ENCODE measurements around the gene VHLL.
"Not testable (repeated sequence)": the region's sequence is repeated elsewhere in the genome, so short reads cannot be mapped to it uniquely, and the experiment has no call there.

The VHLL gene

GRCh38 chr1:156298852-156299357 is at the start of gene VHLL:
VHLL (minus strand) TSS chr1:156299307; CDS start chr1:156299189, 118 bp downstream.
- no peaks in the 10 kb centered on the region for H3K9me3 ChIP-seq (ENCODE audit: severe bottlenecking)
- H3K36me3 ChIP-seq: peaks cover 18% of the 10 kb centered on the region
- H3K27ac ChIP-seq: no peak within 1 kb of the TSS
- DNase-seq: no peak
- H3K4me3 ChIP-seq (ENCODE audit: low read depth, low read length): no peak within 1 kb of the TSS
- no peak for TF ChIP-seq CTCF (IDR thresholded peaks at IDR 0.05; ENCODE audit: low read depth, low read length)
- H3K27me3 ChIP-seq (ENCODE audit: insufficient read depth, low read depth, severe bottlenecking): no peaks in the 10 kb centered on the region

- no peak overlapping the region for H3K4me3 ChIP-seq (ENCODE audit: low read depth, low read length)
- no peak for DNase-seq
These were observed 48.2 kb upstream of the VHLL start for GRCh38 chr1:156347331-156347730.

GRCh38 chr1:156346636-156347035 is 47.5 kb upstream of the VHLL start:
- no peaks in the 10 kb centered on the region for H3K36me3 ChIP-seq
- no peaks in the 10 kb centered on the region for H3K27me3 ChIP-seq (ENCODE audit: insufficient read depth, low read depth, severe bottlenecking)
- no peaks in the 10 kb centered on the region for H3K9me3 ChIP-seq (ENCODE audit: severe bottlenecking)
- H3K4me3 ChIP-seq (ENCODE audit: low read depth, low read length): no peak overlapping the region
- DNase-seq: peak; percentile 61
- H3K27ac ChIP-seq: no peak overlapping the region
- TF ChIP-seq CTCF (IDR thresholded peaks at IDR 0.05; ENCODE audit: low read depth, low read length): no peak

More at GRCh38 chr1:156347331-156347730, 48.2 kb upstream of the VHLL start:
- Histone ChIP-seq H3K9me3 (ENCODE audit: severe bottlenecking) (no peaks in the 10 kb centered on the region), H3K36me3 (no peaks in the 10 kb centered on the region), H3K27ac (no peak overlapping the region), H3K27me3 (ENCODE audit: insufficient read depth, low read depth, severe bottlenecking) (no peaks in the 10 kb centered on the region)
- TF ChIP-seq CTCF (IDR thresholded peaks at IDR 0.05; ENCODE audit: low read depth, low read length): no peak

GRCh38 chr1:156346035-156346434 is 46.9 kb upstream of the VHLL start:
- H3K36me3 ChIP-seq; H3K9me3 ChIP-seq (ENCODE audit: severe bottlenecking); DNase-seq; H3K27ac ChIP-seq; H3K27me3 ChIP-seq (ENCODE audit: insufficient read depth, low read depth, severe bottlenecking); H3K4me3 ChIP-seq (ENCODE audit: low read depth, low read length): not testable (repeated sequence)

GRCh38 chr1:156344409-156344808 is 45.3 kb upstream of the VHLL start:
- no peak for DNase-seq
- Histone ChIP-seq H3K4me3 (ENCODE audit: low read depth, low read length) (no peak overlapping the region), H3K36me3 (no peaks in the 10 kb centered on the region), H3K9me3 (ENCODE audit: severe bottlenecking) (no peaks in the 10 kb centered on the region), H3K27me3 (ENCODE audit: insufficient read depth, low read depth, severe bottlenecking) (no peaks in the 10 kb centered on the region), H3K27ac (no peak overlapping the region)
- no peak for TF ChIP-seq CTCF (IDR thresholded peaks at IDR 0.05; ENCODE audit: low read depth, low read length)

- Histone ChIP-seq H3K27me3 (ENCODE audit: insufficient read depth, low read depth, severe bottlenecking) (no peaks in the 10 kb centered on the region), H3K36me3 (no peaks in the 10 kb centered on the region), H3K4me3 (ENCODE audit: low read depth, low read length) (no peak overlapping the region), H3K27ac (no peak overlapping the region), H3K9me3 (ENCODE audit: severe bottlenecking) (no peaks in the 10 kb centered on the region)
- no peak for DNase-seq
- no peak for TF ChIP-seq CTCF (IDR thresholded peaks at IDR 0.05; ENCODE audit: low read depth, low read length)
These were observed 43.3 kb upstream of the VHLL start for GRCh38 chr1:156342166-156342955.

Measured in WERI-Rb-1 (cell line).